Stimulated activated CD8-positive, alpha-beta memory T cell treated with anti-CD3 and anti-CD28 coated beads, Interleukin-15, amount 100 ng/mL, for 4 hours (primary cell): ENCODE results near the gene SMG6.

Source experiments
- DNase-seq, 2 donors: peaks; one replicate each; pipeline ENCODE4 v3.0.0-alpha.2; 2020; ENCODE audit warnings: low read depth in 2 of 2

The SMG6 gene

DNA sequence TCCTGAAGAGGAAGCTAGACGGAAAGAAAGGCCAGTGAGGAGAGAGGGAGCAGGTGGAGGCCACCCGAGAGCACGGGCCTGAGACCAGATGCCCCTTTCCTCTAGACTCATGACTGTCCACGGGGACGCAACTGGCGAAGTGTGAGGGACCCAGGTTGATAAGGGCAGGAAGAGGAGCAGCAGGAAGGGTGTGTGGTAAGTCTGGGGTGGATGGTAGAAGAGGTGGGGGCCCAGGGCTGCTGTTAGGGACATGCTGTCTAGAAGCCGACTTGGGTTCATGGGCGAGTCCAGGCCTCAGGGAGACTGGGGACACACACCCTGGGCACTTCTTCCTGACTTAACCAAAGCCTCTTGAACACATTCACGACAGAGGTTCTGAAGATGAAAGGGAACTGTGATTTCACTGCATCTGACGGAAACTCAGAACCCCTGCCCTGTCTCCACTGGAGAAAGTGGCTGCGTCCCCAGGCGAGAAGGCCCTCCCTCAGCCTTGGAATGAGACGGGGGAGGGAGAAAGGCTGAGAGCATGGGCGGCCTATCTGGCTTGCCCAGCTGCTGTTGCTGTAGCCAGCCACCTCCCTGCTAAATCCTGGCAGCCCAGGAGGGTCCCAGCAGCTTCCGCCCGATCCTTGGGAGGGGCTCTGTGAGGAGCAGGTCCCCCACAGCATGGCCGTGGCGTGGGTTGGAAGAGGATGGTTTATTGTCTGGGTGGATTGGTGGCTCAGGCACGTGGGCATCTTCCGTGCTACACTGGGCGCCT lies 242.7 kb downstream of the SMG6 start:
- DNase-seq = no peak

DNA sequence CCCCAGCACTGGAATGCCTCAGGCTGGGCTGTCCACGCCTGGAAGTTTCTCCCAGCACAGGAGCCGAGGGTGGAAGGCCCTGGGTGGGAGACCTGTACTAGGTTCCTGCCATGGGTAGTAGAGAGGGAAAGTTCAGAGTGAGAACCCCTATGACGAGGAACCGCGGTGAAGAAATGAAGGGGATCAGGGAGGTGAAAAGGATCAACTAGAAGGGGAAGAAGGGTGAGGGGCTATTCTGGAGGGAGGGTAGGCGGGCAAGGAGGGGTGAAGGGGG lies 243.3 kb downstream of the SMG6 start:
- DNase-seq = no peak

DNA sequence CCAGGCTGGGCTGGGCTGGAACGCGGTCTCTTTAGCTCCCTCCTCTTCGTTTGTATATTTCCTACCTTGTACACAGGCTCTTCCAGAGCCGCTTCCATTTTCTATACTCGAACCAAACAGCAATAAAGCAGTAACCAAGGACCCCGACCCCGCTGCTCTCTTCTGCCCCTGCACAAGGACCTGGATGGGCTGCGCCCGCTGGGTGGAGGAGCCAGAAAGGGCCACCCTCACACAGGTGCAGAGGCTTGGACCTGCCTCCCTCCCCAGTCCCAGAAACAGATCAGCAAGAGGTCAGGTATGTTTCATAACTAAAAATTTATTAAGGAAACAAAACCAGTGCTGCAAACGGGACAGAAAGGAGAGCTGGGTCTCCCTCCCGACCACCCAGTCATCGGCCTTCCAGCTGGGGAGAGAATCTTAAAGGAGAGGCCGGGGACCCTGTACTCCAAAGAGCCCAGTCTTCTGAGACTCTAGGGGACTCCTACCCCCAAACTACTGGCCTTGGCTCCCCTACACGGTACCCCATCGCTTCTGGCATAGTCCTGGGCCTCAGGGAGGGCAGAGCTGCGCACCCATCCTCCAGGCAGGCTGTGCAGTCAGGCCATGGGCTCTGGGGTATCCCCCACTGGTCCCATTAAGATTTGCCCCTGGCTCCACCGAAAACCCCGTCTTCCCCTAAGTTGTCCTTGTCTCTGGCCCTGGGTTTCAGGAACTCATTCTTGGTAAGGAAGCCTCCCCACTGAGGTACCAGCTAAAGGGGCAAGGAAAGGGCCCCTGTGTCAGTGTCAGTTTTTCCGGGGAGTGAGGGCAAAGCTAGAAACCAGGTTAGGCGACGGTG lies 243.8 kb downstream of the SMG6 start:
- no peak for DNase-seq

GRCh38 chr17:2058586-2059546 lies 244.7 kb downstream of the SMG6 start:
- no peak for DNase-seq

- no peak for DNase-seq
Observed at GRCh38 chr17:2057760-2058585, 245.6 kb downstream of the SMG6 start.

DNA sequence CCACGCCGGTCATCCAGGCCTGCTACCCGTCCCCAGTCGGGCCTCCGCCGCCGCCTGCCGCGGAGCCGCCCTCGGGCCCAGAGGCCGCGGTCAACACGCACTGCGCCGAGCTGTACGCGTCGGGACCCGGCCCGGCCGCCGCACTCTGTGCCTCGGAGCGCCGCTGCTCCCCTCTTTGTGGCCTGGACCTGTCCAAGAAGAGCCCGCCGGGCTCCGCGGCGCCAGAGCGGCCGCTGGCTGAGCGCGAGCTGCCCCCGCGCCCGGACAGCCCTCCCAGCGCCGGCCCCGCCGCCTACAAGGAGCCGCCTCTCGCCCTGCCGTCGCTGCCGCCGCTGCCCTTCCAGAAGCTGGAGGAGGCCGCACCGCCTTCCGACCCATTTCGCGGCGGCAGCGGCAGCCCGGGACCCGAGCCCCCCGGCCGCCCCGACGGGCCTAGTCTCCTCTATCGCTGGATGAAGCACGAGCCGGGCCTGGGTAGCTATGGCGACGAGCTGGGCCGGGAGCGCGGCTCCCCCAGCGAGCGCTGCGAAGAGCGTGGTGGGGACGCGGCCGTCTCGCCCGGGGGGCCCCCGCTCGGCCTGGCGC lies 246.3 kb downstream of the SMG6 start:
- no peak for DNase-seq

DNA sequence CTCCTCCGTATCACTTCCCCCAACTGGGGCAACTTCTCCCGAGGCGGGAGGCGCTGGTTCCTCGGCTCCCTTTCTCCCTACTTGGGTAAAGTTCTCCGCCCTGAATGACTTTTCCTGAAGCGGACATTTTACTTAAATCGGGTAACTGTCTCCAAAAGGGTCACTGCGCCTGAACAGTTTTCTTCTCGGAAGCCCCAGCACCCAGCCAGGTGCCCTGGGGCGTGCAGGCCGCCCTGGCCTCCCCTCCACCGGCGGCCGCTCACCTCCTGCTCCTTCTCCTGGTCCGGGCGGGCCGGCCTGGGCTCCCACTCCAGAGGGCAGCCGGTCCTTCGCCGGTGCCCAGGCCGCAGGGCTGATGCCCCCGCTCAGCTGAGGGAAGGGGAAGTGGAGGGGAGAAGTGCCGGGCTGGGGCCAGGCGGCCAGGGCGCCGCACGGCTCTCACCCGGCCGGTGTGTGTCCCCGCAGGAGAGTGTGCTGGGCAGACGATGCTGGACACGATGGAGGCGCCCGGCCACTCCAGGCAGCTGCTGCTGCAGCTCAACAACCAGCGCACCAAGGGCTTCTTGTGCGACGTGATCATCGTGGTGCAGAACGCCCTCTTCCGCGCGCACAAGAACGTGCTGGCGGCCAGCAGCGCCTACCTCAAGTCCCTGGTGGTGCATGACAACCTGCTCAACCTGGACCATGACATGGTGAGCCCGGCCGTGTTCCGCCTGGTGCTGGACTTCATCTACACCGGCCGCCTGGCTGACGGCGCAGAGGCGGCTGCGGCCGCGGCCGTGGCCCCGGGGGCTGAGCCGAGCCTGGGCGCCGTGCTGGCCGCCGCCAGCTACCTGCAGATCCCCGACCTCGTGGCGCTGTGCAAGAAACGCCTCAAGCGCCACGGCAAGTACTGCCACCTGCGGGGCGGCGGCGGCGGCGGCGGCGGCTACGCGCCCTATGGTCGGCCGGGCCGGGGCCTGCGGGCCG lies 247.1 kb downstream of the SMG6 start:
- DNase-seq = no peak

- DNase-seq = no peak
Observed at GRCh38 chr17:2055292-2056205, 248.0 kb downstream of the SMG6 start.

- peak in 1 of 2 donors; percentile 73 for DNase-seq
Observed at GRCh38 chr17:2054512-2055291, 248.9 kb downstream of the SMG6 start, which contains the start of gene HIC1. TSS of gene HIC1 (plus strand) at chr17:2055103. CDS start at chr17:2056691, 1,588 bp downstream.

DNA sequence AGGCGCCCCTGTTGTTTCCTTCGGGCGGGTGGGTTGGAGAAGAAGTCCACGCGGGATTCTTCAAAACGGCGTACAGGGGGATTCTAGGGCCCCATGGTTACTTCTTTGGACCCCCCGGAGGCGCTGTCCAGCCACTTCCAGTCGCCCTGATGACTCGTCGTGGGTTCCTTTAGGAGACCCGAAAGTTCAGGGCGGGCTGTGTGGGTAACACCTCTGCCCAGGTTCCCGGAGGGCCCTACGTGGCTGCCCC lies 249.4 kb downstream of the SMG6 start:
- no peak for DNase-seq

GRCh38 chr17:2053380-2054261 lies 250.0 kb downstream of the SMG6 start:
- DNase-seq = peak; percentile 64 to 68

DNA sequence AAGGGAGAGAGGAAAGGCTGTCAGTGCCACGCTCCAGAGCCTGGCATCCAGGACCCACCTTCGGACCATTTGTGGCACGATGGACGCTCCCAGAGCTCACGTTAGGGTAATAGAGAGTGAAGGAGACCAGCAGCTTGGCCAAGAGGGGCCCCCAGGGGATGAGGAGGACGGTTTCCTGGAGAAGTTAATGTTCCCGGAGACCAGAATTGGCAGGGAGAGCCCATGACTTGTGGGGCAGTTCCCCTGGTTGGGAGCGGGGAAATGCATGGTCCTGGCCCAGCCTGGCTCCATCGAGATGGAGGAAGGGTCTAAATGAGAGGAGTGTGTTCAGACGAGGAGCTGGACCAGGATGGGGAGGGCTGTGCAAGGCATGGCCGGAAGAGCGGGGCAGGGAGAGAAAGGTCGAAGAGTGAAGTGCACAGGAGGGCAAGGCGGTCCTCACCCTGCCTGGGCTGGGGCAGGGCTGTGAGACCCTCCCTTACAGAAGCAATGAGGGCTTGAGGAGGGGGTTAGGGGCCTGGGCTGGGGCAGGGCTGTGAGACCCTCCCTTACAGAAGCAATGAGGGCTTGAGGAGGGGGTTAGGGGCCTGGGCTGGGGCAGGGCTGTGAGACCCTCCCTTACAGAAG lies 251.5 kb downstream of the SMG6 start:
- DNase-seq = no peak

DNA sequence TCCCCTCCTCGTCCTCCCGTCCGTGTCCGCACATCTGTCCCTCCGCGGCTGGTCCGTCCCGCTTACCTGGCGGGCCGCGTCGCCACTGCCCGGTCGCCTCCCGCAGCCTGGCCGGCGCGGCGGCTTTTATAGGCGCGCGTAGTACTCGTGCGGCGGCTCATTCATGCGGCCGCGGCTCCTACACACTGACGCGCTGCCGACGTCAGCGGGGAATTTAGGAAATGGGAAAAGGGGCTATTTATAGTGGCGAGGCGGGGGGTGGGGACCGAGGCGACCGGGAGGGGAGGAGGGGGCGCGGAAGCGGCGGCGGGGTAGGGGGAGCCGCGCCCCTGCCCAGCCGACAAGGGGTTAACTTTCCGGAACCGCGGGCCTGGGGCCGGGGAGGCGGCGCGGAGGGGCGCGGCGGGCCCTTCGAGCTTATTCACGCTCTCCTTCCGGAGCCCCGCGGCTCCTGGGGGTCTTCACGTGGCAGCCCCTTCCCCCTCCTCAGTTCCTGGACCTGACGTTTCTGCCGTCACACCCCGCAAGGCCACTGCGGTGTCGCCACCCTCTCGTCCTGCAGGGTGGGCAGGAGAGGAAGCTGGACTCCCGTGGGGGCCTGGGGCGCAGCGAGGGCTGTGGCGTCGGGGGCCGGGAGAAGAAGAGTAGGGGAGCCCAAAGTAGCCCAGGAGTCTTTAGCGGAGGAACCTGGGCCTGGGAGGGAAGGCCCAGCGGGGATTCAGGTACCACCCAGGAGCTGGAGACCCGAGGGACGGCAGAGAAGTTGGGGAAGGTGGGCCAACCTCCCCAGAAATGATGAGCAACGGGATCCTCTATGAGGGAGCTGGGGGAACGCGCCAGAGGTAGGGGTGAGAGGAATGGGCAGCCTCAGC lies 252.3 kb downstream of the SMG6 start:
- DNase-seq = no peak

- DNase-seq = peak in 1 of 2 donors; percentile 62
Observed at GRCh38 chr17:2050300-2051060, 253.1 kb downstream of the SMG6 start.
